PC-3 (cell line): ENCODE measurements around the gene FBXW4.

Experiments used
- EZH2 ChIP-seq: fragments of 300-600 bp; sonication (generic); IDR thresholded peaks from one replicate; pipeline ENCODE4 v1.6.1; 2017; ENCODE audit warnings: antibody characterized with exemption, mild to moderate bottlenecking, low read length; ENCODE audit not compliant: unreplicated experiment
- EZH2phosphoT487 ChIP-seq: fragments of 300-600 bp; sonication (generic); IDR thresholded peaks from 2 replicates; pipeline ENCODE4 v1.6.1; 2018; ENCODE audit warnings: mild to moderate bottlenecking, antibody characterized with exemption, low read length, borderline replicate concordance
- TF ChIP-seq, protein P1 (sequence below): fragments of 300-600 bp; sonication (generic); conservative IDR thresholded peaks from 2 replicates; pipeline ENCODE4 v1.5.1; 2017; ENCODE audit warnings: antibody characterized with exemption, low read depth, mild to moderate bottlenecking, low read length

- TF ChIP-seq, protein P1, sequence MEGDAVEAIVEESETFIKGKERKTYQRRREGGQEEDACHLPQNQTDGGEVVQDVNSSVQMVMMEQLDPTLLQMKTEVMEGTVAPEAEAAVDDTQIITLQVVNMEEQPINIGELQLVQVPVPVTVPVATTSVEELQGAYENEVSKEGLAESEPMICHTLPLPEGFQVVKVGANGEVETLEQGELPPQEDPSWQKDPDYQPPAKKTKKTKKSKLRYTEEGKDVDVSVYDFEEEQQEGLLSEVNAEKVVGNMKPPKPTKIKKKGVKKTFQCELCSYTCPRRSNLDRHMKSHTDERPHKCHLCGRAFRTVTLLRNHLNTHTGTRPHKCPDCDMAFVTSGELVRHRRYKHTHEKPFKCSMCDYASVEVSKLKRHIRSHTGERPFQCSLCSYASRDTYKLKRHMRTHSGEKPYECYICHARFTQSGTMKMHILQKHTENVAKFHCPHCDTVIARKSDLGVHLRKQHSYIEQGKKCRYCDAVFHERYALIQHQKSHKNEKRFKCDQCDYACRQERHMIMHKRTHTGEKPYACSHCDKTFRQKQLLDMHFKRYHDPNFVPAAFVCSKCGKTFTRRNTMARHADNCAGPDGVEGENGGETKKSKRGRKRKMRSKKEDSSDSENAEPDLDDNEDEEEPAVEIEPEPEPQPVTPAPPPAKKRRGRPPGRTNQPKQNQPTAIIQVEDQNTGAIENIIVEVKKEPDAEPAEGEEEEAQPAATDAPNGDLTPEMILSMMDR: no peak
- TF ChIP-seq EZH2phosphoT487: no peak
- TF ChIP-seq EZH2: no peak
These were observed 26.8 kb upstream of the FBXW4 start for GRCh38 chr10:101721806-101722205.
